GM12873 (cell line): ENCODE measurements around the gene EDEM3.

Source experiments
- CTCF ChIP-seq: IDR thresholded peaks from 2 replicates; pipeline ENCODE4 v1.5.1; 2012; ENCODE audit warnings: low read depth, mild to moderate bottlenecking, moderate library complexity, low read length, control low read depth; ENCODE audit not compliant: insufficient read depth; ENCODE audit errors: missing control alignments

Gene EDEM3

GRCh38 chr1:184734980-184735379 is 19.7 kb downstream of the EDEM3 start:
- no peak for TF ChIP-seq CTCF

DNA sequence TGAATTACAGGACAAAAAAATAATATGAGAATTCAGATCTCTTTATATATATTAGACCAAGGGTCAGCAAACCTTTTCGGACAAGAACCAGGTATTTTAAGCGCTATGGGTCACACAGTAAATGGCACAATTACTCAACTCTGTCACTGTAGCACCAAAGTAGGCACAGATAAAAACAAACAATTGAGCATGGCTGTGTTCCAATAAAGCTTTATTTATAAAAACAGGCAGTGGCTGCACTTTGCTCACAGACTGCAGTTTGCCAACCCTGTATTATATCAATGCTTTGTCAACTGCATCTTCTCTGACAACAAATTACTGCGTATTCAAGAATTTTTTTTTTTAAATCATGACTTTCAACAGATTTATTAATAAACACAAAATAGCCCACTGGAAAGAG is 29.8 kb downstream of the EDEM3 start:
- TF ChIP-seq CTCF = no peak

- TF ChIP-seq CTCF = no peak
Observed at GRCh38 chr1:184716158-184716557, 38.5 kb downstream of the EDEM3 start.

GRCh38 chr1:184709418-184709817 is 45.2 kb downstream of the EDEM3 start:
- no peak for TF ChIP-seq CTCF

DNA sequence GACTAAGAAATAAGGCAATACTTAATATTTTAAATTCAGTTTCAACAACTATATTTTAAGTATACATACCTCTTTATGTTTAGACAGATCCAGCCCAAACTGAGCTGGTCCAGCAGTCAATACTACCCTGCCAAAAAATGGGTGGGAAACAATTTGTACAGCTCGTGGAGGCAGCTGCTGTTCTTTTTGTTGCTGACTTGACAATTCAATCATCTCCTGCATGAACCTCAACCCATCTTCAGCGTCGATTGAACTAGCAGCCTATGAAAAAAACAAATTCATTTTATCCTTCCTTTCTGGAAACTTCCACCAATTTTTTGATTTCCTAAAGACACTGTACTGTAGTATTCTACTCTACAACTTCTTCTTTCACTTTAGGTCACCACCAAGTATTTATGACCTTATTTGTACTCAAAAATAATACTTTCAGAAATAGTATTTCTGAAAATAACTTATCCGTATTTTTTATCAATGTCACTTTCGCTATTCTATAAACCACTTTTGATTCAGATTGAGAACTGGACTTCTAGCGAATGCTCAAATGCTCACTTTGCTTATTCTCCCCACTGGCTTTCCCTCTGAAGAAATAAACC is 46.5 kb downstream of the EDEM3 start:
- TF ChIP-seq CTCF = no peak

DNA sequence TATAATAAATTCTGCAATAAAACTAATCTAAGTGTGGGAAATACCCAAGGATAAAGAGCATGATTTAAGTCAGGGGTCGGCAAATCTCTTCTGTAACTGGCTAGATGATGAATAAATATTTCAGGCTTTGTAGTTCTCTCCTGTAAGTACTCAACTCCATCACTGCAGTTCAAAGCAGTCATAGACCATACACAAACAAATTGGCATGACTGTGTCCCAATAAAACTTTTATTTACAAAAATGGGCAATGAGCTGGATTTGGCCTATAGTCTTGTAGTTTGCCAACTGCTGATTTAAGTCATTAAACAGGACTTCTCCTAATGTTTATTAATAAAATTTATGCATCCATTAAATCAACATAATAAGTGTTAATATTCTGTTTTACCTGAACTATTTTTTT is 49.4 kb downstream of the EDEM3 start:
- no peak for TF ChIP-seq CTCF

GRCh38 chr1:184701816-184702215 is 52.8 kb downstream of the EDEM3 start:
- no peak for TF ChIP-seq CTCF
